ENCODE measurements around the gene SLC11A1.

SLC11A1 gene

GRCh38 chr2:218431878-218432277 lies 49.8 kb downstream of the SLC11A1 start:
- H3K4me3 ChIP-seq (ENCODE audit: low read depth, low read length): no peak overlapping the region

GRCh38 chr2:218432676-218433365 lies 50.7 kb downstream of the SLC11A1 start:
- H3K4me3 ChIP-seq (ENCODE audit: low read depth, low read length): no peak overlapping the region

GRCh38 chr2:218434456-218434855 lies 52.4 kb downstream of the SLC11A1 start:
- H3K4me3 ChIP-seq (ENCODE audit: low read depth, low read length): no peak overlapping the region

GRCh38 chr2:218435003-218435982 lies 53.2 kb downstream of the SLC11A1 start:
- no peak overlapping the region for H3K4me3 ChIP-seq (ENCODE audit: low read depth, low read length)

GRCh38 chr2:218436992-218437391 lies 54.9 kb downstream of the SLC11A1 start:
- H3K4me3 ChIP-seq (ENCODE audit: low read depth, low read length): no peak overlapping the region

GRCh38 chr2:218437969-218438368 lies 55.9 kb downstream of the SLC11A1 start:
- no peak overlapping the region for H3K4me3 ChIP-seq (ENCODE audit: low read depth, low read length)

- no peak overlapping the region for H3K4me3 ChIP-seq (ENCODE audit: low read depth, low read length)
These were observed 56.5 kb downstream of the SLC11A1 start for GRCh38 chr2:218438596-218438995.

- no peak overlapping the region for H3K4me3 ChIP-seq (ENCODE audit: low read depth, low read length)
These were observed 62.8 kb downstream of the SLC11A1 start for GRCh38 chr2:218444692-218445357.

- H3K4me3 ChIP-seq (ENCODE audit: low read depth, low read length): no peak overlapping the region
These were observed 63.5 kb downstream of the SLC11A1 start for GRCh38 chr2:218445602-218446001.

Data from iPS-11a (cell line).